ENCODE results near the gene GPR68.
"Not testable (repeated sequence)": the region's sequence is repeated elsewhere in the genome, so short reads cannot be mapped to it uniquely, and the experiment has no call there.

GPR68 gene

DNA sequence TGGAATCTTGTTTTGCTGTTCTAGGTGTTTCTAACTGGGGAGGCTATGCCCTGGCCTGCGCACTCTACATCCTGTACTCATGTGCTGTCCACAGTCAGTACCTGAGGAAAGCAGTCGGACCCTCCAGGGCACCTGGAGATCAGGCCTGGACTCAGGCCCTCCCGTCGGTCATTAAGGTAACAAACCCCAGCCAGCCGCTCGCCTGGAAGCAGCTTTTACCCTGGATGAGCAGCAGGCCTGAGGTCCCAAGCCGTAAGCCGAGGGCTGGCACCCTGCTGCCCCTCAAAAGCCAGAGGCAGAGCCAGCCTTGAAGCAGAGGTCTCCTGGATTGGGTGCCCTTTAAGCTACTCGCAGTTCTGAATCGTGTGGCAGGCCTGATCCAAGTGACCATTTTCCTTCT lies 29.1 kb downstream of the GPR68 start:
- no peak overlapping the region for H3K27ac ChIP-seq
- TF ChIP-seq CTCF (conservative IDR thresholded peaks at IDR 0.05) = no peak

DNA sequence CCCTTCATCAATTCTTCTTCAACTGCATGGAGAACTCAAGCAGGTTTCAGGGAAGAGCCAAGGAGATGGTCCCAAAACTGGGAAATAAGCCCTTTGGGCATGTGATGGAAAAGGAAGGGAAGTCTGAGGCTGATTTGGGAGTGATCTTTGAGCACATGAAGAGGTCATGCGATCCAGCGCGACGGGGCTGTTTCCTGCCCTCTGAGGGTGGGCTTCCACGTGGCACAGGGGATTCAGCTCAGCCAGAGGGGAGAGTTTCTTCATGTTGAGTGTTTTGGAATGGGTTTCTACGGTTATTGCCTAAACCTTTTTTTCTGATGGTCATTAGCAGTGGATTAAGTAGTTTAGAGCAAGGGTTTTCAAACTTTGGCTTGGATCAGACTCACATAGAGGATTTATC lies 30.2 kb downstream of the GPR68 start:
- no peak overlapping the region for H3K27ac ChIP-seq
- TF ChIP-seq CTCF (conservative IDR thresholded peaks at IDR 0.05) = no peak

- TF ChIP-seq CTCF (conservative IDR thresholded peaks at IDR 0.05) = no peak
- H3K27ac ChIP-seq = no peak overlapping the region
These were observed 33.5 kb downstream of the GPR68 start for GRCh38 chr14:91211017-91211416.

DNA sequence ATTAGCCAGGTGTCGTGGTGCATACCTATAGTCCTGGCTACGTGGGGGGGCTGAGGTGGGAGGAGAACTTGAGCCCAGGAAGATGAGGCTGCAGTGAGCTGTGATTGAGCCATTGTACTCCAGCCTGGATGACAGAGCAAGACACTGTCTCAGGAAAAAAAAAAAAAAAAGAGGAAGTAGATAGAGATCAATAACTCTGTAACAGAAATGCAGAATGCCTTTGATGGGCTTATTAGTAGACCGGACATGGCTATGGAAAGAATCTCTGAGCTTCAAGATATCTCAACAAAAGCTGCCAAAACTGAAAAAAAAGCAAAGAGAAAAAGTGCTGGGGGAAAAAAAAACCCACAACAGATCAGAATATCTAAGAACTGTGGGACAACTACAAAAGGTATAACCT lies 37.5 kb downstream of the GPR68 start:
- TF ChIP-seq CTCF (conservative IDR thresholded peaks at IDR 0.05) = no peak
- no peak overlapping the region for H3K27ac ChIP-seq

GRCh38 chr14:91205459-91205858 lies 39.0 kb downstream of the GPR68 start:
- H3K27ac ChIP-seq = no peak overlapping the region
- TF ChIP-seq CTCF (conservative IDR thresholded peaks at IDR 0.05) = no peak

DNA sequence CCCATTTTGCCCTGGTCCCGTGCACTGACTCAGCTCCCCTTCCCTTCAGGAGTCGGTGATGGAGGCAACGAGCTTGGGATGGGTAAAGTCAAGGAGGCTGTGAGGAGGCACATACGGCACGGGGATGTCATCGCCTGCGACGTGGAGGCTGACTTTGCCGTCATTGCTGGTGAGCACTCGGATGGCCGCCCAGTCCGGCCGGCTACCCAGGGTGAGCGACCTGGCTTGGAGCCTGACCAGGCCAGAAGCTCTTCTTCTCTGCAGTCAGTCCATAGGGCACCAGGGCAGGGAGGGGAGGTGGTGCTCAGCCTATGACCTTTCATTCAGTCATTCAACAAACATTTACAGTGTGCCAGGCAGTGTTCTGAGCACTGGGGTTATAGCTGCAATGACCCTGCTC lies 39.8 kb downstream of the GPR68 start:
- H3K27ac ChIP-seq = no peak overlapping the region
- no peak for TF ChIP-seq CTCF (conservative IDR thresholded peaks at IDR 0.05)

DNA sequence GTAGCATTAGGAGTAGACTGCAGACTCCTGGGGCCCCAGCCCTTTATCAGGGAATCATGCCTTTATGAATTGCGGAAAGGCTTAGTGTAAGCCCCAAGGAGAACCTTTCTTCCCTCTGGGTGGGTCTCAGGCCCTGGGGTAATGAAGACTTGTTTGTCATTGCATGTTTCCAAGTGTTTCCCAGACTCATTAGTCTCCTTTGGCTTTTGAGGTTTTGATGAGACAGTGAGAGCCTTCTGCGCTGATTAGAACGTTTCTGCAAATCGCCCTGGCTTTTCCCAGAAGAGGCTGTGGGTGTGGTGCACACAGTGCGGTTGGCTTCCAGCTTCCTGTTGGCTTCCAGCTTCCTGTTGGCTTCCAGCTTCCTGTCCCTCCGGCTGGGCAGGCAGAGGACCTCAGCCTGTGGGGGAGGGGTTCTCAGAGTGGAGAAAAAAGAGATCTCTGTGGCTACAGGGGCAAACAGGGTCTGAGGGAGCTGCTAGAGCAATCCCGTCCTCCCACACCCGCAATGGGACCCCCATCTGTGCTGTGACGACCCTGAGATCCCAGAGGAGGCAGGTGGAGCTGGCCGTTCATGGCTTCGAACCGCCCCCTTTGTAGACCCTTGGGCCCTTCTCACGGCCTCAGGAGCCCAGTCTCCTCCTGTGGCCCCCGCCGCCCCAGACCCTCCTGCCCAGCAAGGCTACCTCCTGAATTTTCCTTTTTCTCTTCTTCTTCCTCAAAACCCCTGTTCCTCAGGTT lies 42.1 kb downstream of the GPR68 start:
- peak overlapping the region; percentile 55 for H3K27ac ChIP-seq
- TF ChIP-seq CTCF (conservative IDR thresholded peaks at IDR 0.05) = no peak

DNA sequence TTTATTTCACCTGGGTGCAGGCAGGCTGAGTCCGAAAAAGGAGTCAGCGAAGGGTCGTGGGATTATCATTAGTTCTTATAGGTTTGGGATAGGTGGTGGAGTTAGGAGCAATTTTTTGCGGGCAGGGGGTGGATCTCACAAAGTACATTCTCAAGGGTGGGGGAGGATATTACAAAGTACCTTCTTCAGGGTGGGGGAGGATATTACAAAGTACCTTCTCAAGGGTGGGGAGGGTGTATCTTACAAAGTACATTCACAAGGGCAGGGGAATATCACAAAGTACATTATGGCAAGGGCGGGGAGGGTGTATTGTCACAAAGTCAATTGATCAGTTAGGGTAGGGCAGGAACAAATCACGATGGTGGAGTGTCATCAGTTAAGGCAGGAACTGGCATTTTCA lies 43.7 kb downstream of the GPR68 start:
- not testable (repeated sequence) for H3K27ac ChIP-seq

Data from VCaP (cell line).